Coronary artery (tissue), 2 donors: ENCODE data around the gene GPR18.

Experiments
- DNase-seq: peaks from one replicate; pipeline ENCODE4 v3.0.0-alpha.2; 2017; ENCODE audit warnings: low spot score
- H3K27ac ChIP-seq, 2 donors: fragments of 200-600 bp; sonication (generic); one replicate each; pipeline ENCODE4 v1.5.1; 2016 to 2019
- H3K4me3 ChIP-seq: fragments of 200-600 bp; sonication (generic); 2 replicates; pipeline ENCODE4 v1.5.1; 2016; ENCODE audit warnings: mild to moderate bottlenecking, moderate library complexity
- CTCF ChIP-seq: fragments of 200-600 bp; sonication (generic); IDR thresholded peaks from one replicate; pipeline ENCODE4 v1.5.1; 2019; ENCODE audit warnings: antibody characterized with exemption

GPR18 gene

GRCh38 chr13:99290894-99291293 is 32.7 kb upstream of the GPR18 start:
- no peak overlapping the region for H3K27ac ChIP-seq
- no peak for TF ChIP-seq CTCF
- DNase-seq = no peak
- H3K4me3 ChIP-seq = no peak overlapping the region

GRCh38 chr13:99289674-99290337 is 31.6 kb upstream of the GPR18 start:
- TF ChIP-seq CTCF = no peak
- no peak for DNase-seq
- H3K4me3 ChIP-seq = no peak overlapping the region
- no peak overlapping the region for H3K27ac ChIP-seq

GRCh38 chr13:99289271-99289670 is 31.1 kb upstream of the GPR18 start:
- no peak for TF ChIP-seq CTCF
- H3K4me3 ChIP-seq = no peak overlapping the region
- H3K27ac ChIP-seq = no peak overlapping the region
- DNase-seq = no peak

- no peak for DNase-seq
- Histone ChIP-seq H3K4me3 (no peak overlapping the region), H3K27ac (peak overlapping the region in 1 of 2 donors; percentile 39)
- no peak for TF ChIP-seq CTCF
Observed at GRCh38 chr13:99288089-99288488, 29.9 kb upstream of the GPR18 start.

GRCh38 chr13:99287551-99287950 is 29.4 kb upstream of the GPR18 start:
- H3K27ac ChIP-seq = peak overlapping the region in 1 of 2 donors; percentile 39
- no peak for DNase-seq
- no peak for TF ChIP-seq CTCF
- no peak overlapping the region for H3K4me3 ChIP-seq

GRCh38 chr13:99285432-99286182 is 27.4 kb upstream of the GPR18 start:
- Histone ChIP-seq H3K27ac (no peak overlapping the region), H3K4me3 (no peak overlapping the region)
- TF ChIP-seq CTCF = no peak
- DNase-seq = no peak
